Fibroblast of mammary gland (primary cell): ENCODE results near the gene NUDT14.

Experiments
- DNase-seq: peaks from one replicate; pipeline ENCODE4 v3.0.0-alpha.2; 2010; ENCODE audit warnings: low read depth
- H3K4me3 ChIP-seq: 2 replicates; pipeline ENCODE4 v1.5.1; 2011; ENCODE audit warnings: low read depth, mild to moderate bottlenecking, low read length, moderate library complexity; ENCODE audit not compliant: control insufficient read depth
- CTCF ChIP-seq: conservative IDR thresholded peaks from 2 replicates; pipeline ENCODE4 v1.5.1; 2011; ENCODE audit warnings: low read depth, low read length, inconsistent platforms; ENCODE audit not compliant: control insufficient read depth, insufficient read depth

NUDT14 gene

DNA sequence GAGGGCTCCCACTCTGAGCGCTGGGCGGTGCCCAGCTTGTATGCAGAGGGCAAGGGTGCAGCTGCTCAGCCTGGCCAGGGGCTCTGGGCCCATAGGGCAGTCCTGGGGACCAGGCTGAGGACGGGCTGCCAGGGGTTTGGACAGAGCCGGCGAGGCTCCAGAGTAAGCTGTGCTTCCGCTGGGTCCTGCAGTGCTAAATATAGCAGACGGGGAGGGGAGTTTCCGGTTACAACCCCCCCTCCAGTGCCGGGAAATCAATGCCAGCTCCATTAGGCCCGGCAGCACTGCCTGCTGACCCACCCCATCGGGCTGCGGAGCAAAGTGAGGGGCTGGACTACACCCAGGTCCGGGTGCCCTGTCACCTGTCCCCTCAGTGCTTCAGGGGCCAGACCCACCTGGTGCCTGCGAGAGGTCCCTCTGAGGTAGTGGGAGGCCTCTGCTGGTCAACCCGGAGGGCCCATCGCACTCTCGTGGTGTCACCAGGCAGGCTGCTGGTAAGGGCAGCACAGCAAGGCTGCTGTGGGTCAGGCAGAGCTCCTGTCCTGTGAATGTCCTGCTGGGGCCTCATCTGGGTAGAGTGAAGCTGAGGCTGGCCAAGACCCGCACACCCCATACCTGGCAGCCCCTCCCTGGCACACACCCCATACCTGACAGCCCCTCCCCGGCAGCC is 10.0 kb downstream of the NUDT14 start:
- TF ChIP-seq CTCF, result no peak
- no peak for DNase-seq
- no peak overlapping the region for H3K4me3 ChIP-seq

DNA sequence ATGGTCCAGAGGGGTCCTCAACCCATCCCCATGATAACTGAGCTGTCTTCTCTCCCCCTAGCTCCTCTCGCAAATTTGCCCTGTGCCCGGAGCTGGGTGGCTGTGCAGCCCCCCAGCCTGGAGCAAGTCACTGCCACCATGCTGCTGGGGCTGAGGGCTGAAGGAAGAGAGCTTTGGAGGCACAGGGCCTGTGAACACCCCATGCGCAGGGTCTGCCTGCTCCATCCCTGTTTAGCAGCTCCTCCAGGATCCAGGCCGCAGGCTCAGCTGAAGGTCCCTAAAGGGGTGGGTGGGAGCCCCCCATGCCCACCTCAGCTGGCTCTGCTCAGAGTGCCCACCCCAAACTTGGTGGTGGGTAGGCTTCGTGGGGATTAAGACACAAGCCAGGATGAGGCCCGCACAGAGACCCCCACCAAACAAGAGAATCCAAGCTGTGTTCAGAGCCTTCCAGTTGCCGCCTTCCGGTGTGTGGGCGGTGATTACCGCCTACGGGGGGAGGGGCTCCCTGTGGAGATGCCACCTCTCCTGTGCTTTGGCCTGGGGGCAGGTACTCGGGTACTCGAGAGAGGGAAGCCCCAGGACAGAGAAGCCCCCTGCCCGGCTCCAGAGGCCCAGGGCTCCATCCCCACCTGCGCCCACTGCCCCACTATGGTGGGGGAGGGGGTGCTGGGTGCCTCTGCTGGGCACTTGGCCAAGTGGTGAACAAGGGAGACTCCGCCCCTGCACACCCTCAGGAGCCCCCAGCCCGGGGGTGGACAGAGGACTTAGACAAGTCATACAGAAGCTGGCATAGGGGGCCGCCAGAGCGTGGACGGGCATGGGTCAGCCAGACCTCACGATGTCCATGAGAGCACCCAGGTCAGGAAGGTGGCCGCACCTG is 11.1 kb downstream of the NUDT14 start:
- DNase-seq, result no peak
- no peak overlapping the region for H3K4me3 ChIP-seq
- no peak for TF ChIP-seq CTCF

DNA sequence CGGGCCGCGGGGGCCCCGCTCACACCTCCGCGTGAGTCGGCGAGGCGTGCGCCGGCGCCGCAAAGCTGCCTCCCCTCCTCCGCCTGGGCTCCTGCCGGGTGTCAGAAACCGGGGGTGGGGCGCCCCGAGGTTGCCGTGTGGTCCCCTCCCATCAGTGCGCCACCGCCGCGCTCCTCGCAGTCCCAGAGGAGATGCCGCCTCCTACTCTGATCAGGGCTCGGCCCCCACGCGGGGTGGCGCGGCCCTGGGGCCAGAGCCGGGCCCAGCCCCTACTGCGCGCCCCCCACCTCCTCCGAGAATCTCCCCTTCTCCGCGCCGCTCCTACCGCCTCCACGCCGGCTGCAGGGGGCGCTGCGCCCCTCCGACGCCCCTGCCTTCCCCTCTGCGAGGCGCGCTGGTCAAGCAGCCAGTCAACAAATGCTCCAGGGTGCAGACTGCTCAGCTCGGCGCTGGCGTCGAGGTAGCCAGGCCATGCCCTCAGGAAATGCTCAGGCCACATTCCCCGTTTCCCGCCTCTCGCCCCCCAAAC is 12.1 kb downstream of the NUDT14 start:
- peak; percentile 23 for TF ChIP-seq CTCF
- no peak overlapping the region for H3K4me3 ChIP-seq
- DNase-seq, result no peak

DNA sequence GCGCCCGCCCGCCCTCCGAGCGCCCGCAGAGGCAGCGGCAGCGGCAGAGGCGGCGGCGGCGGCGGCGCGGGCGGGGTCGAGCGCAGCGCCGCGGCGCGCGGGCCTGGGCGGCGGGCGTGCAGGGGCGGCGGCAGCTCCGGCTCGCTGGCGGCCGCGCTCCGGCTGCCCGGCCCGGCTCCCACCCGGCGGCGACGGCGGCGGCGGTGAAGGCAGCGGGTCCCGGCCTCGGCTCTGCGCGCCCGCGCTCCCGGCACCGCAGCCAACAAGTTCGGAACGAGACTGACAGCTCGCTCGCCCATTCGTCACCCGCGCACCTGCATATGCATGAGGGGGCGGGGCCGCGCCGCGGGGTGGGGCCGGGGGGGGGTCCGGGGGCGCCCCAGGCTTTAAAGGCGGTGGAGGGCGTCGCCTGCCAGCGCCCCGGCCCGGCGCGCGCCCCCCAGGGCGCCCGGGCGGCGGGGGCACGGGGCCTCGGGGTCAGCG is 12.6 kb downstream of the NUDT14 start, which contains the start of gene JAG2:
JAG2 (minus strand) TSS at position 281 of the 483 bp plus-strand sequence. CDS start 356 bp downstream, outside the sequence.
- H3K4me3 ChIP-seq, result no peak within 1 kb of the TSS
- no peak for TF ChIP-seq CTCF
- no peak for DNase-seq

- no peak for TF ChIP-seq CTCF
- no peak for DNase-seq
- no peak overlapping the region for H3K4me3 ChIP-seq
These were observed 13.1 kb downstream of the NUDT14 start for GRCh38 chr14:105168093-105168420.

GRCh38 chr14:105167303-105168092 is 13.6 kb downstream of the NUDT14 start:
- DNase-seq, result no peak
- no peak overlapping the region for H3K4me3 ChIP-seq
- TF ChIP-seq CTCF, result no peak
